Mammary epithelial cell (primary cell): Measurements from ENCODE around the gene RARB.

Source experiments
- CTCF ChIP-seq, 2 donors: IDR thresholded peaks in 1 of 2; conservative IDR thresholded peaks in 1 of 2; 2 replicates each; pipeline ENCODE4 v1.5.1; 2011 to 2012; ENCODE audit warnings: inconsistent platforms in 2 of 2, low read length in 2 of 2, mild to moderate bottlenecking in 2 of 2, control low read depth in 1 of 2, low read depth in 1 of 2; ENCODE audit not compliant: insufficient read depth in 1 of 2; ENCODE audit errors: extremely low read depth in 1 of 2
- EZH2 ChIP-seq: IDR thresholded peaks from 2 replicates; pipeline ENCODE4 v1.6.1; 2012; ENCODE audit warnings: low read length, inconsistent platforms, borderline replicate concordance

GRCh38 chr3:25585361-25586166 is 157.5 kb downstream of the RARB start:
- TF ChIP-seq CTCF (conservative IDR thresholded peaks at IDR 0.05 in 1 of 2, IDR thresholded peaks at IDR 0.05 in 1 of 2; ENCODE audit: extremely low read depth in 1 of 2, insufficient read depth in 1 of 2, low read depth in 1 of 2, low read length in 2 of 2) (no peak), EZH2 (no peak)
